GM12865 (cell line): ENCODE measurements around the gene SLC12A3.
A peak's percentile ranks its signal among the peaks of the same experiment; 100 is the strongest.

Experiments used
- DNase-seq: peaks from one replicate; pipeline ENCODE4 v3.0.0; 2010; ENCODE audit warnings: low read depth
- H3K4me3 ChIP-seq: 2 replicates; pipeline ENCODE4 v1.5.1; 2011; ENCODE audit warnings: mild to moderate bottlenecking, low read depth, low read length, control low read depth
- TF ChIP-seq, protein P1 (sequence below): IDR thresholded peaks from 2 replicates; pipeline ENCODE4 v1.5.1; 2011; ENCODE audit warnings: low read length, control low read depth, low read depth, inconsistent platforms; ENCODE audit not compliant: insufficient read depth; ENCODE audit errors: missing control alignments

Gene SLC12A3

GRCh38 chr16:56941092-56941491, 76.1 kb downstream of the SLC12A3 start:
- TF ChIP-seq, protein P1, sequence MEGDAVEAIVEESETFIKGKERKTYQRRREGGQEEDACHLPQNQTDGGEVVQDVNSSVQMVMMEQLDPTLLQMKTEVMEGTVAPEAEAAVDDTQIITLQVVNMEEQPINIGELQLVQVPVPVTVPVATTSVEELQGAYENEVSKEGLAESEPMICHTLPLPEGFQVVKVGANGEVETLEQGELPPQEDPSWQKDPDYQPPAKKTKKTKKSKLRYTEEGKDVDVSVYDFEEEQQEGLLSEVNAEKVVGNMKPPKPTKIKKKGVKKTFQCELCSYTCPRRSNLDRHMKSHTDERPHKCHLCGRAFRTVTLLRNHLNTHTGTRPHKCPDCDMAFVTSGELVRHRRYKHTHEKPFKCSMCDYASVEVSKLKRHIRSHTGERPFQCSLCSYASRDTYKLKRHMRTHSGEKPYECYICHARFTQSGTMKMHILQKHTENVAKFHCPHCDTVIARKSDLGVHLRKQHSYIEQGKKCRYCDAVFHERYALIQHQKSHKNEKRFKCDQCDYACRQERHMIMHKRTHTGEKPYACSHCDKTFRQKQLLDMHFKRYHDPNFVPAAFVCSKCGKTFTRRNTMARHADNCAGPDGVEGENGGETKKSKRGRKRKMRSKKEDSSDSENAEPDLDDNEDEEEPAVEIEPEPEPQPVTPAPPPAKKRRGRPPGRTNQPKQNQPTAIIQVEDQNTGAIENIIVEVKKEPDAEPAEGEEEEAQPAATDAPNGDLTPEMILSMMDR, result no peak
- H3K4me3 ChIP-seq, result no peak overlapping the region
- peak; percentile 55 for DNase-seq

- TF ChIP-seq, protein P1, result no peak
- no peak overlapping the region for H3K4me3 ChIP-seq
These were observed 76.9 kb downstream of the SLC12A3 start for GRCh38 chr16:56941856-56942331.

GRCh38 chr16:56943761-56944375, 78.9 kb downstream of the SLC12A3 start:
- H3K4me3 ChIP-seq, result no peak overlapping the region
- no peak for DNase-seq
- TF ChIP-seq, protein P1, result no peak

More at GRCh38 chr16:56941856-56942331, 76.9 kb downstream of the SLC12A3 start:
- no peak for DNase-seq

DNA sequence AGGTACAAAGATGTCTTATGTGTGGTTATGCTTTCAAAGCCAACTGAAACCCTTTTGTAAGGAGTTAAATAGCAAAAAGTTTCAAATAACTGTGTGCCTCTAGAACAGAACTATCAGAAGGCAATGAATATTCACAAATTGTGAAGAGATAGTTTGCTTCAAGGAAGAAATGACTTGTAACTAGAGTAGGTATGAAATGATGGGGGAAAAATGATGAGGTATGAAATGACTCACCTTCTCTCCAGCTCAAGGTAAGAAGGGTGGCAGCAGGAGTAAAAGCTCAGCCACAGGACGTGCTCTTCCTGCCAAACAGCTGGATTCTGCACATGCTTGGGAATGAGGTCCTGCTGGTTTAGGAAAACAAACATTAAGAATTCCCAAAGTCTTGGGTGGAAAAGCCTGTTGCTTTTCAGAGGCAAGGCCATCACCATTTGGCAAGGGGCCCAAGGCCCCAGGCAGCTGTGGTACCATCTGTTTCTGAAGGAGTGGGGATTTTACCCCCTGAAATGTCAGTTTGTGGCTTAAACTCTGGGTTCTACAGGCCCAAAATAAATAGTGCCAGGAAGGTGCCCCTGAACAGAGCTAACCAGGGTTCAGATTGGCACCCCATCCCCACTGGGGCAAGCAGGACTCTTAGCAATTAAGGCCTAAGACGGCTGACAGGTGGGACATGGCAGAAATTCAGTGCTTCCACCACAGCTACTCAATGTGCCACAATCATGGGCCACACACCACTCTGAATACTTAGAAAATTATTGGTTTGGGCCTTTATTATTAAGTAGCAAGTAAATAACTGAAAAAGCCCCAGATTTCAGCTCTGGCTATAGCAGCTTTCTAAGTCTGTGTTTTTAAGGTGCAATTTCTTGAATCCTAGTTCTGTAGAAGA, 80.2 kb downstream of the SLC12A3 start:
- H3K4me3 ChIP-seq, result no peak overlapping the region
- TF ChIP-seq, protein P1, result no peak
- DNase-seq, result peak; percentile 68

DNA sequence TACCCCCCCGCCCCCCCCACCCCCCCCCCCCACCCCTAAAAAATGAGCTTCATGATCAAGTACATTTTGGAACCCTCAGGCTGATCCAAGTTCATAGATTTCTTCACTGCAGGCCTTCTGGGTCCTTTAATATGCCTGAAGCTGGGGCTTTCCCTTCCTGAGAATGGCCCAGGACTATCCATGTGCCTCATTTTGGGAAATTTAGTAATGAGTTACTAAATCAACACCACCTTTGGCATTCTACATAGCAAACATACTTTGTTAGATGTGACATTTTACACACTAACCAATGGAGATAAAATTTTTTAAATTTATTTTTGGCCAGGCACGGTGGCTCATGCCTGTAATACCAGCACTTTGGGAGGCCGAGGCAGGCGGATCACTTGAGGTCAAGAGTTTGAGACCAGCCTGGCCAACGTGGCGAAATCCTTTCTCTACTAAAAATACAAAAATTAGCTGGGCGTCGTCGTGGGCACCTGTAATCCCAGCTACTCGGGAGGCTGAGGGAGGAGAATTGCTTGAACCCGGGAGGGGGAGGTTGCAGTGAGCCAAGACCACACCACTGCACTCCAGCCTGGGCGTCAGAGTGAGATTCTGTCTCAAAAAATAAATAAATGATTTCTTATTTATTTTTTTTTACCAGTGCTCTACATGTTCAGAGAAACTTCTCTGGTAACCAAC, 81.0 kb downstream of the SLC12A3 start:
- TF ChIP-seq, protein P1, result no peak
- DNase-seq, result no peak
- H3K4me3 ChIP-seq, result no peak overlapping the region

DNA sequence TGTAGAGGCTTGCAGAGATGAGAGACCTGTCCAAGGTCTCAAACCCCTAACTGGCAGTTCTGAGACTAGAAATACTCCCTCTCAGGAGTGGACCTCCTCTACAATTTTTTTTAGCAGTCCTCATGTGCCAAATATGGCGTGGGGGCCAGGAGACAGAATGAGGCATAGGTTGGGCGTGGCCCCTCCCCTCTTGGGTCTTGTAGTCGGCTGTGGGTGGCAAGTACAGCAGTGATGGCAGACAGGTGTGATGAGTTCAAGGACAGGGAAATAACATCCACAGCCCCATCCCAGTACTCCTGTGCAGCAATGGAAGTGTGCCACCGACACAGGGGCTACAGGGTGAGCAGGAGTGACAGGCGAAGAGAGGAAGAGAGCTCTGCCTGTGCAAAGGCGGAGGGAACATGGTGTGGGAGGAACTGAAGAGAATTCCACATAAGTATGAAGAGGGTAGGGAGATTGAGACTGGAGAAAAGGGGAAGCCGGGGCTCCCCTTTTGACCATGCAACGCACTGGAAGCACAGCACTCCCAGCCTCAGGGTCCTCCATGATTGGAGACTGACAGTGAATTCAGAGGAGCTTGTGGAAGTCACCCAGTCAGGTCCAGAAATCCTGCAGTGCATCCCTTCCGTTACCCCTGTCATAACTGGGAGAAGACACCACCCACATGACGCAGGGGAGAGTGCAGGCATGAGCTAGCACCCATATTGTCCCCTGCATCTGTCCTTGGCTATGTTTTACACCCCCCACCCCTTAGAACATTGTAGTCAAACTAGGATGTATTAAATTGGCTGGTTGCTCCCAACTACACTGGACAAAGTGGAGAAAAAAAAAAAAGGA, 82.0 kb downstream of the SLC12A3 start:
- no peak overlapping the region for H3K4me3 ChIP-seq
- TF ChIP-seq, protein P1, result no peak
- peak; percentile 39 for DNase-seq
